Stomach (tissue), 4 donors: ENCODE data around the gene CES1.
"Not testable (repeated sequence)": the region's sequence is repeated elsewhere in the genome, so short reads cannot be mapped to it uniquely, and the experiment has no call there.

Experiments used
- CTCF ChIP-seq, 7 experiments: fragments of 450-650 bp in 4 of 7; fragments of 200-600 bp in 3 of 7; sonication (generic) in 3 of 7; IDR thresholded peaks; one replicate each; pipeline ENCODE4 v1.5.1; 2016 to 2019; ENCODE audit warnings: antibody characterized with exemption in 7 of 7, control low read depth in 2 of 7, mild to moderate bottlenecking in 1 of 7
- EP300 ChIP-seq: sonication (generic); formaldehyde crosslinking; IDR thresholded peaks from one replicate; pipeline ENCODE4 v1.6.1; 2017; ENCODE audit warnings: antibody characterized with exemption

GRCh38 chr16:55757595-55758527, 75.0 kb downstream of the CES1 start:
- not testable (repeated sequence) for TF ChIP-seq CTCF (IDR thresholded peaks at IDR 0.05); EP300
